ENCODE measurements around the gene CAPN9. TPM values are rescaled to one million over a fixed set of nuclear protein-coding genes. Genes with fewer than 3 reads are reported as not detected.
A peak's percentile ranks its signal among the peaks of the same experiment; 100 is the strongest.
"Not testable (repeated sequence)": the region's sequence is repeated elsewhere in the genome, so short reads cannot be mapped to it uniquely, and the experiment has no call there.

Gene CAPN9
- total and polyA plus RNA-seq, 2 donors from 2014 or later: 0.41 TPM; not detected in 1

GRCh38 chr1:230713547-230713914 is 33.7 kb upstream of the CAPN9 start:
- no peaks in the 10 kb centered on the region for H3K27me3 ChIP-seq (ENCODE audit: control insufficient read depth, insufficient read depth, low read length)
- H3K36me3 ChIP-seq (ENCODE audit: control insufficient read depth in 2 of 3, insufficient read depth in 3 of 3, low read length in 3 of 3): no peaks in the 10 kb centered on the region
- intact Hi-C loops (cut with DNase I): no loop called here
- peak overlapping the region in 2 of 3 donors; percentile 57 to 63 for H3K4me3 ChIP-seq (ENCODE audit: low read length in 3 of 3)
- no peak for TF ChIP-seq CTCF (IDR thresholded peaks at IDR 0.05; ENCODE audit: borderline replicate concordance, extremely low read depth, insufficient read depth)
- peak overlapping the region in 1 of 3 donors; percentile 16 for H3K9ac ChIP-seq (ENCODE audit: low read length in 3 of 3)
- no peak for FAIRE-seq
- H3K4me1 ChIP-seq (ENCODE audit: control insufficient read depth in 2 of 3, insufficient read depth in 2 of 3, low read depth in 1 of 3, low read length in 3 of 3): peaks cover 0 to 8% (median 5%) of the 10 kb centered on the region in 3 donors
- no peaks in the 10 kb centered on the region for H3K9me3 ChIP-seq (ENCODE audit: control insufficient read depth in 2 of 3, insufficient read depth in 1 of 3, low read length in 3 of 3)
- no peak for DNase-seq
- H3K27ac ChIP-seq (ENCODE audit: low read depth in 2 of 2, low read length in 2 of 2): peak overlapping the region in 1 of 2 donors; percentile 49

GRCh38 chr1:230713915-230714764 is 33.0 kb upstream of the CAPN9 start, which contains the start of gene AGT:
Gene AGT (minus strand): TSS chr1:230714122. CDS start chr1:230710823, 3,299 bp downstream.
- TF ChIP-seq CTCF (IDR thresholded peaks at IDR 0.05; ENCODE audit: borderline replicate concordance, extremely low read depth, insufficient read depth): no peak
- no peaks in the 10 kb centered on the region for H3K9me3 ChIP-seq (ENCODE audit: control insufficient read depth in 2 of 3, insufficient read depth in 1 of 3, low read length in 3 of 3)
- H3K9ac ChIP-seq (ENCODE audit: low read length in 3 of 3): peak within 1 kb of the TSS in 1 of 3 donors; percentile 16
- intact Hi-C loops (cut with DNase I): no loop called here
- H3K4me3 ChIP-seq (ENCODE audit: low read length in 3 of 3): peak within 1 kb of the TSS in 2 of 3 donors; percentile 57 to 63
- FAIRE-seq: no peak
- no peaks in the 10 kb centered on the region for H3K36me3 ChIP-seq (ENCODE audit: control insufficient read depth in 2 of 3, insufficient read depth in 3 of 3, low read length in 3 of 3)
- peaks cover 0 to 8% (median 5%) of the 10 kb centered on the region in 3 donors for H3K4me1 ChIP-seq (ENCODE audit: control insufficient read depth in 2 of 3, insufficient read depth in 2 of 3, low read depth in 1 of 3, low read length in 3 of 3)
- H3K27me3 ChIP-seq (ENCODE audit: control insufficient read depth, insufficient read depth, low read length): no peaks in the 10 kb centered on the region
- peak in 3 of 5 donors; percentile 41 to 46 (median 42) for DNase-seq
- H3K27ac ChIP-seq (ENCODE audit: low read depth in 2 of 2, low read length in 2 of 2): peak within 1 kb of the TSS; percentile 49 to 69

GRCh38 chr1:230715510-230715909 is 31.7 kb upstream of the CAPN9 start:
- Histone ChIP-seq H3K36me3 (ENCODE audit: control insufficient read depth in 2 of 3, insufficient read depth in 3 of 3, low read length in 3 of 3) (no peaks in the 10 kb centered on the region), H3K9ac (ENCODE audit: low read length in 3 of 3) (no peak overlapping the region), H3K27ac (ENCODE audit: low read depth in 2 of 2, low read length in 2 of 2) (no peak overlapping the region), H3K27me3 (ENCODE audit: control insufficient read depth, insufficient read depth, low read length) (no peaks in the 10 kb centered on the region), H3K9me3 (ENCODE audit: control insufficient read depth in 2 of 3, insufficient read depth in 1 of 3, low read length in 3 of 3) (no peaks in the 10 kb centered on the region), H3K4me1 (ENCODE audit: control insufficient read depth in 2 of 3, insufficient read depth in 2 of 3, low read depth in 1 of 3, low read length in 3 of 3) (peaks cover 0 to 8% (median 5%) of the 10 kb centered on the region in 3 donors), H3K4me3 (ENCODE audit: low read length in 3 of 3) (no peak overlapping the region)
- intact Hi-C loops (cut with DNase I): no loop called here
- TF ChIP-seq CTCF (IDR thresholded peaks at IDR 0.05; ENCODE audit: borderline replicate concordance, extremely low read depth, insufficient read depth): no peak
- DNase-seq (no peak), FAIRE-seq (no peak)

GRCh38 chr1:230716453-230716852 is 30.7 kb upstream of the CAPN9 start:
- DNase-seq; H3K4me3 ChIP-seq (ENCODE audit: low read length in 3 of 3); H3K36me3 ChIP-seq (ENCODE audit: control insufficient read depth in 2 of 3, insufficient read depth in 3 of 3, low read length in 3 of 3); H3K27me3 ChIP-seq (ENCODE audit: control insufficient read depth, insufficient read depth, low read length); H3K9ac ChIP-seq (ENCODE audit: low read length in 3 of 3); intact Hi-C loops (cut with DNase I); FAIRE-seq; H3K27ac ChIP-seq (ENCODE audit: low read depth in 2 of 2, low read length in 2 of 2); H3K4me1 ChIP-seq (ENCODE audit: control insufficient read depth in 2 of 3, insufficient read depth in 2 of 3, low read depth in 1 of 3, low read length in 3 of 3); H3K9me3 ChIP-seq (ENCODE audit: control insufficient read depth in 2 of 3, insufficient read depth in 1 of 3, low read length in 3 of 3): not testable (repeated sequence)
